Measurements from ENCODE around the gene PRPF6. TPM values are rescaled to one million over a fixed set of nuclear protein-coding genes. Genes with fewer than 3 reads are reported as not detected.

Gene PRPF6
- total and polyA plus RNA-seq, 2 donors from 2014 or later = 51.3 to 73.3 TPM

GRCh38 chr20:64055396-64055892, 74.5 kb downstream of the PRPF6 start:
- FAIRE-seq (no peak), DNase-seq (no peak)
- TF ChIP-seq CTCF (IDR thresholded peaks at IDR 0.05; ENCODE audit: borderline replicate concordance, extremely low read depth, insufficient read depth) = no peak
- Histone ChIP-seq H3K9me3 (ENCODE audit: control insufficient read depth in 2 of 3, insufficient read depth in 1 of 3, low read length in 3 of 3) (no peaks in the 10 kb centered on the region), H3K27me3 (ENCODE audit: control insufficient read depth, insufficient read depth, low read length) (no peaks in the 10 kb centered on the region), H3K4me3 (ENCODE audit: low read length in 3 of 3) (no peak overlapping the region), H3K9ac (ENCODE audit: low read length in 3 of 3) (no peak overlapping the region), H3K36me3 (ENCODE audit: control insufficient read depth in 2 of 3, insufficient read depth in 3 of 3, low read length in 3 of 3) (no peaks in the 10 kb centered on the region), H3K4me1 (ENCODE audit: control insufficient read depth in 2 of 3, insufficient read depth in 2 of 3, low read depth in 1 of 3, low read length in 3 of 3) (peaks cover 0 to 24% (median 0%) of the 10 kb centered on the region in 3 donors), H3K27ac (ENCODE audit: low read depth in 2 of 2, low read length in 2 of 2) (peak overlapping the region; percentile 69 to 76)
- intact Hi-C loops (cut with DNase I) = loop anchor here (5.0 kb wide), 1 partner anchor 433 kb away; no protein-coding TSS in a partner anchor

GRCh38 chr20:64055893-64056638, 75.1 kb downstream of the PRPF6 start:
- no peak overlapping the region for H3K9ac ChIP-seq (ENCODE audit: low read length in 3 of 3)
- FAIRE-seq (no peak), DNase-seq (peak in 2 of 5 donors; percentile 46 to 68)
- intact Hi-C loops (cut with DNase I) = loop anchor here (5.0 kb wide), 1 partner anchor 434 kb away; no protein-coding TSS in a partner anchor
- no peaks in the 10 kb centered on the region for H3K36me3 ChIP-seq (ENCODE audit: control insufficient read depth in 2 of 3, insufficient read depth in 3 of 3, low read length in 3 of 3)
- peaks cover 0 to 24% (median 0%) of the 10 kb centered on the region in 3 donors for H3K4me1 ChIP-seq (ENCODE audit: control insufficient read depth in 2 of 3, insufficient read depth in 2 of 3, low read depth in 1 of 3, low read length in 3 of 3)
- H3K27me3 ChIP-seq (ENCODE audit: control insufficient read depth, insufficient read depth, low read length) = no peaks in the 10 kb centered on the region
- H3K27ac ChIP-seq (ENCODE audit: low read depth in 2 of 2, low read length in 2 of 2) = peak overlapping the region; percentile 69 to 76
- H3K4me3 ChIP-seq (ENCODE audit: low read length in 3 of 3) = no peak overlapping the region
- no peak for TF ChIP-seq CTCF (IDR thresholded peaks at IDR 0.05; ENCODE audit: borderline replicate concordance, extremely low read depth, insufficient read depth)
- no peaks in the 10 kb centered on the region for H3K9me3 ChIP-seq (ENCODE audit: control insufficient read depth in 2 of 3, insufficient read depth in 1 of 3, low read length in 3 of 3)

- H3K36me3 ChIP-seq (ENCODE audit: control insufficient read depth in 2 of 3, insufficient read depth in 3 of 3, low read length in 3 of 3) = no peaks in the 10 kb centered on the region
- no peaks in the 10 kb centered on the region for H3K27me3 ChIP-seq (ENCODE audit: control insufficient read depth, insufficient read depth, low read length)
- no peaks in the 10 kb centered on the region for H3K9me3 ChIP-seq (ENCODE audit: control insufficient read depth in 2 of 3, insufficient read depth in 1 of 3, low read length in 3 of 3)
- H3K27ac ChIP-seq (ENCODE audit: low read depth in 2 of 2, low read length in 2 of 2) = peak overlapping the region; percentile 68 to 77
- FAIRE-seq (no peak), DNase-seq (peak in 1 of 5 donors; percentile 51)
- TF ChIP-seq CTCF (IDR thresholded peaks at IDR 0.05; ENCODE audit: borderline replicate concordance, extremely low read depth, insufficient read depth) = no peak
- no peak overlapping the region for H3K4me3 ChIP-seq (ENCODE audit: low read length in 3 of 3)
- intact Hi-C loops (cut with DNase I) = loop anchor here (5.0 kb wide), 1 partner anchor 434 kb away; no protein-coding TSS in a partner anchor
- H3K9ac ChIP-seq (ENCODE audit: low read length in 3 of 3) = no peak overlapping the region
- peaks cover 0 to 24% (median 0%) of the 10 kb centered on the region in 3 donors for H3K4me1 ChIP-seq (ENCODE audit: control insufficient read depth in 2 of 3, insufficient read depth in 2 of 3, low read depth in 1 of 3, low read length in 3 of 3)
Observed at GRCh38 chr20:64056639-64056888, 75.6 kb downstream of the PRPF6 start.
